Endothelial cell of umbilical vein (primary cell): ENCODE measurements around the gene CDH22. TPM values are rescaled to one million over a fixed set of nuclear protein-coding genes. Genes with fewer than 3 reads are reported as not detected.

Experiments used
- BruUV-seq: library from RNA; stranded (reverse); fragments of 400-500 nt; replicated peaks from 2 replicates; lab custom pipeline; 2021; lab: Mats Ljungman, UMichigan
- CTCF ChIA-PET: fragments of 300-600, 350-600 bp; sonication (Branson Sonifier 250); formaldehyde crosslinking; loops from one replicate; lab custom pipeline; 2021; ENCODE audit warnings: antibody characterized with exemption, inconsistent platforms; lab: Charles Lee
- POLR2A ChIA-PET: fragments of 300-600, 350-600 bp; sonication (Branson Sonifier 250); formaldehyde crosslinking; loops from one replicate; lab custom pipeline; 2021; ENCODE audit warnings: antibody characterized with exemption, inconsistent platforms; lab: Charles Lee
- DNase-seq: peaks from one replicate; pipeline ENCODE4 v3.0.0-alpha.2; 2011; ENCODE audit warnings: low read depth, low spot score
- FAIRE-seq: peaks from 2 replicates; lab custom pipeline; 2011; peaks lifted over from hg19 to GRCh38; lab: Jason Lieb, UNC
- H2AFZ ChIP-seq: 2 replicates; pipeline ENCODE4 v1.6.0; 2012; ENCODE audit warnings: low read depth, low read length, control low read depth, inconsistent platforms
- H3K27ac ChIP-seq: 2 replicates; pipeline ENCODE4 v1.5.1; 2011; ENCODE audit warnings: low read depth, mild to moderate bottlenecking, control low read depth, low read length, moderate library complexity; ENCODE audit not compliant: insufficient read depth
- H3K27me3 ChIP-seq, 2 experiments: 2 replicates each; pipeline versions ENCODE4 v1.6.0 to v1.6.1; 2011; ENCODE audit warnings: low read length in 2 of 2, mixed read lengths in 1 of 2; ENCODE audit not compliant: control insufficient read depth in 2 of 2, insufficient read depth in 2 of 2
- H3K36me3 ChIP-seq, 2 experiments: 2 replicates in 1 of 2; 3 replicates in 1 of 2; pipeline ENCODE4 v1.5.1; 2011; ENCODE audit warnings: low read length in 2 of 2, mild to moderate bottlenecking in 1 of 2, moderate library complexity in 1 of 2; ENCODE audit not compliant: control insufficient read depth in 2 of 2, insufficient read depth in 2 of 2; ENCODE audit errors: extremely low read depth in 1 of 2
- H3K4me1 ChIP-seq: 3 replicates; pipeline ENCODE4 v1.5.1; 2011; ENCODE audit warnings: mild to moderate bottlenecking, low read length; ENCODE audit not compliant: control insufficient read depth, insufficient read depth; ENCODE audit errors: extremely low read depth
- H3K4me2 ChIP-seq: 2 replicates; pipeline ENCODE4 v1.6.1; 2011; ENCODE audit warnings: low read length, control low read depth, mixed read lengths; ENCODE audit not compliant: insufficient read depth
- H3K4me3 ChIP-seq, 3 experiments: fragments of 200-600 bp in 1 of 3; sonication (generic), shearing (Covaris generic) in 1 of 3; replicated peaks in 1 of 3; 2 replicates each; pipeline ENCODE4 v1.5.1; 2011 to 2016; ENCODE audit warnings: control low read depth in 3 of 3, low read length in 3 of 3, mild to moderate bottlenecking in 2 of 3, inconsistent platforms in 1 of 3, low read depth in 1 of 3, moderate library complexity in 1 of 3; ENCODE audit not compliant: insufficient read depth in 1 of 3
- H3K79me2 ChIP-seq: 2 replicates; pipeline ENCODE4 v1.6.0; 2012; ENCODE audit warnings: low read length, inconsistent platforms; ENCODE audit not compliant: control insufficient read depth, insufficient read depth
- H3K9ac ChIP-seq: replicated peaks from 2 replicates; pipeline ENCODE3; 2011; ENCODE audit warnings: low read length, control low read depth; ENCODE audit not compliant: insufficient read depth; ENCODE audit errors: extremely low read depth
- H3K9me1 ChIP-seq: replicated peaks from 3 replicates; pipeline ENCODE4 v1.6.0; 2011; ENCODE audit warnings: mild to moderate bottlenecking, low read length; ENCODE audit not compliant: control insufficient read depth, insufficient read depth; ENCODE audit errors: extremely low read depth
- H3K9me3 ChIP-seq: replicated peaks from 2 replicates; pipeline ENCODE4 v1.5.1; 2012; ENCODE audit warnings: low read length, inconsistent platforms; ENCODE audit not compliant: control insufficient read depth, insufficient read depth
- H4K20me1 ChIP-seq: replicated peaks from 2 replicates; pipeline ENCODE3; 2011; ENCODE audit warnings: mild to moderate bottlenecking, low read length; ENCODE audit not compliant: control insufficient read depth, insufficient read depth; ENCODE audit errors: extremely low read depth
- CTCF ChIP-seq, 2 donors: IDR thresholded peaks; 1 replicate in 1 of 2; 2 replicates in 1 of 2; pipeline ENCODE4 v1.5.1; 2011; ENCODE audit warnings: low read length in 2 of 2, mild to moderate bottlenecking in 2 of 2, moderate library complexity in 2 of 2, control low read depth in 1 of 2, inconsistent platforms in 1 of 2, low read depth in 1 of 2; ENCODE audit not compliant: insufficient read depth in 1 of 2; ENCODE audit errors: extremely low read depth in 1 of 2
- EZH2 ChIP-seq: IDR thresholded peaks from 2 replicates; pipeline ENCODE4 v1.6.1; 2012; ENCODE audit warnings: borderline replicate concordance, low read depth, mild to moderate bottlenecking, moderate library complexity, low read length, inconsistent platforms; ENCODE audit not compliant: severe bottlenecking
- FOS ChIP-seq: IDR thresholded peaks from 2 replicates; pipeline ENCODE4 v1.6.1; 2011; ENCODE audit warnings: mild to moderate bottlenecking, low read length, moderate library complexity, borderline replicate concordance; ENCODE audit not compliant: insufficient read depth
- GATA2 ChIP-seq: IDR thresholded peaks from 2 replicates; pipeline ENCODE4 v1.7.0; 2011; ENCODE audit warnings: low read depth, mild to moderate bottlenecking, moderate library complexity, mixed read lengths, low read length; ENCODE audit not compliant: insufficient read length, insufficient read depth
- JUN ChIP-seq: IDR thresholded peaks from 2 replicates; pipeline ENCODE4 v1.6.1; 2011; ENCODE audit warnings: borderline replicate concordance, low read depth; ENCODE audit not compliant: insufficient read length, insufficient read depth
- MAX ChIP-seq: IDR thresholded peaks from 2 replicates; pipeline ENCODE4 v1.6.1; 2011; ENCODE audit not compliant: insufficient read depth, insufficient read length
- MYC ChIP-seq: IDR thresholded peaks from one replicate; pipeline ENCODE4 v1.6.1; 2011; ENCODE audit warnings: mild to moderate bottlenecking, low read depth, low read length
- POLR2A ChIP-seq: IDR thresholded peaks from 2 replicates; pipeline ENCODE4 v1.6.1; 2012; ENCODE audit warnings: low read depth, mild to moderate bottlenecking, control low read depth, low read length
- POLR2AphosphoS5 ChIP-seq: IDR thresholded peaks from 2 replicates; pipeline ENCODE4 v1.6.1; 2012; ENCODE audit warnings: low read depth, mild to moderate bottlenecking, control low read depth, low read length, moderate library complexity; ENCODE audit not compliant: insufficient read depth
- dilution Hi-C: fragments of 300-500 bp; cut with MboI; formaldehyde crosslinking; loops from one replicate; pipeline ENCODE4 v1.15.0; 2019; ENCODE audit warnings: low sequenced_read_pairs; ENCODE audit not compliant: extremely low pct_ligation_motif_present
- intact Hi-C: fragments of 100-400 bp; cut with micrococcal nuclease; formaldehyde crosslinking; loops from one replicate; pipeline ENCODE4 v1.10.0; 2022
- polyA plus RNA-seq, 4 experiments: library from polyadenylated mRNA; depleted of rRNA in 3 of 4; stranded (reverse) in 3 of 4; unstranded in 1 of 4; fragments of >200 nt; gene quantifications; 2 replicates each; pipeline versions ENCODE4 v1.2.1 to v1.2.3, GENCODE V29; 2011 to 2012; ENCODE audit warnings: missing spikeins in 1 of 4
- total RNA-seq: library from RNA; stranded (reverse); gene quantifications from 2 replicates; pipeline ENCODE4 v1.2.3, GENCODE V29; 2021

CDH22 gene
- total and polyA plus RNA-seq, 2 donors (not counting 3 experiments of a cell fraction or from before 2014, with no cell fraction given) = not detected

GRCh38 chr20:46206992-46207549 is 101.2 kb downstream of the CDH22 start:
- Histone ChIP-seq H3K4me2 (no peak overlapping the region), H3K9ac (no peak overlapping the region), H3K79me2 (no peaks in the 10 kb centered on the region), H3K27ac (no peak overlapping the region), H3K36me3 (no peaks in the 10 kb centered on the region), H4K20me1 (no peaks in the 10 kb centered on the region), H3K9me3 (no peaks in the 10 kb centered on the region), H2AFZ (no peak overlapping the region), H3K4me3 (no peak overlapping the region), H3K9me1 (no peaks in the 10 kb centered on the region), H3K4me1 (peaks cover 15% of the 10 kb centered on the region), H3K27me3 (peaks cover 3 to 8% of the 10 kb centered on the region in 2 experiments)
- FAIRE-seq = no peak
- dilution Hi-C loops = no loop called here
- ChIA-PET POLR2A (no interaction called here), CTCF (interaction anchor here (1.0 kb wide), 1 partner anchor 27 kb away, joined by 3 read pairs; no protein-coding TSS in a partner anchor)
- intact Hi-C loops = loop anchor here (1.0 to 5.0 kb wide), 3 partner anchors 9 to 140 kb away; no protein-coding TSS in a partner anchor
- TF ChIP-seq MAX (no peak), MYC (no peak)
- DNase-seq = no peak
- BruUV-seq = no TSS peak

- CTCF ChIA-PET = interaction anchor here (0.8 to 1.3 kb wide), 3 partner anchors 8 to 78 kb away, joined by 3 read pairs; no protein-coding TSS in a partner anchor
- H3K4me3 ChIP-seq = no peak overlapping the region
- H3K36me3 ChIP-seq = no peaks in the 10 kb centered on the region
- peaks cover 15% of the 10 kb centered on the region for H3K4me1 ChIP-seq
- no peak overlapping the region for H3K4me2 ChIP-seq
- POLR2A ChIA-PET = no interaction called here
- no peaks in the 10 kb centered on the region for H3K9me3 ChIP-seq
- peaks cover 11 to 16% of the 10 kb centered on the region in 2 experiments for H3K27me3 ChIP-seq
- intact Hi-C loops = loop anchor here (1.0 to 5.0 kb wide), 3 partner anchors 10 to 141 kb away; no protein-coding TSS in a partner anchor
- FAIRE-seq (peak; percentile 97), DNase-seq (peak; percentile 47)
- dilution Hi-C loops = no loop called here
- H2AFZ ChIP-seq = no peak overlapping the region
- H3K79me2 ChIP-seq = no peaks in the 10 kb centered on the region
- no TSS peak for BruUV-seq
- no peak overlapping the region for H3K9ac ChIP-seq
- H3K9me1 ChIP-seq = no peaks in the 10 kb centered on the region
- TF ChIP-seq EZH2 (no peak), GATA2 (no peak), MYC (no peak), CTCF (IDR thresholded peaks at IDR 0.05; ENCODE audit: extremely low read depth in 1 of 2, insufficient read depth in 1 of 2, low read depth in 1 of 2, low read length in 2 of 2) (no peak), JUN (peak; percentile 93), FOS (peak; percentile 87), POLR2AphosphoS5 (peak; percentile 54), POLR2A (no peak), MAX (no peak)
- H4K20me1 ChIP-seq = no peaks in the 10 kb centered on the region
- no peak overlapping the region for H3K27ac ChIP-seq
Measured at GRCh38 chr20:46206025-46206424, 102.3 kb downstream of the CDH22 start.
